Esophagus muscularis mucosa (tissue), 4 donors: ENCODE data around the gene MVB12B. TPM values are rescaled to one million over a fixed set of nuclear protein-coding genes. Genes with fewer than 3 reads are reported as not detected.

Experiments used
- DNase-seq: peaks from one replicate; pipeline ENCODE4 v3.0.0-alpha.2; 2017; ENCODE audit errors: extremely low spot score
- H3K27ac ChIP-seq, 4 donors: fragments of 200-600 bp; sonication (generic); replicated peaks in 1 of 4; 1 replicate in 3 of 4; 2 replicates in 1 of 4; pipeline ENCODE4 v1.5.1; 2016 to 2019; ENCODE audit warnings: mild to moderate bottlenecking in 1 of 4
- H3K27me3 ChIP-seq, 4 donors: fragments of 200-600 bp; sonication (generic); one replicate each; pipeline versions ENCODE4 v1.5.1 to v1.6.0; 2016 to 2019
- H3K36me3 ChIP-seq, 4 donors: fragments of 200-600 bp; sonication (generic); one replicate each; pipeline ENCODE4 v1.5.1; 2016 to 2019
- H3K4me1 ChIP-seq, 4 donors: fragments of 200-600 bp; sonication (generic); one replicate each; pipeline ENCODE4 v1.5.1; 2016 to 2019
- H3K4me3 ChIP-seq, 4 donors: fragments of 200-600 bp; sonication (generic); 1 replicate in 2 of 4; 2 replicates in 2 of 4; pipeline ENCODE4 v1.5.1; 2016 to 2019; ENCODE audit warnings: mild to moderate bottlenecking in 4 of 4, moderate library complexity in 1 of 4
- H3K9me3 ChIP-seq, 4 donors: fragments of 200-600 bp; sonication (generic); 1 replicate in 3 of 4; 2 replicates in 1 of 4; pipeline ENCODE4 v1.5.1; 2016 to 2019
- EP300 ChIP-seq: sonication (generic); formaldehyde crosslinking; IDR thresholded peaks from one replicate; pipeline ENCODE4 v1.6.1; 2017; ENCODE audit warnings: antibody characterized with exemption
- POLR2A ChIP-seq: fragments of 450-650 bp; IDR thresholded peaks from one replicate; pipeline ENCODE4 v1.6.1; 2017; ENCODE audit warnings: antibody characterized with exemption, moderate library complexity, mild to moderate bottlenecking, low read depth
- POLR2AphosphoS5 ChIP-seq, 2 donors: sonication (generic); formaldehyde crosslinking; IDR thresholded peaks; one replicate each; pipeline ENCODE4 v1.6.1; 2017; ENCODE audit warnings: antibody characterized with exemption in 2 of 2
- WGBS: methylation state at CpG from one replicate; pipeline ENCODE4 v1.1.5; 2018; 5-methylcytosine and 5-hydroxymethylcytosine counted together
- intact Hi-C: fragments of 100-400 bp; cut with DNase I; formaldehyde crosslinking; loops from one replicate; pipeline ENCODE4 v1.15.1; 2023
- total RNA-seq, 4 donors: library from RNA; depleted of rRNA; stranded (reverse); fragments of >200 nt; gene quantifications; one replicate each; pipeline versions ENCODE4 v1.1.0 to v1.2.1, GENCODE V29; 2016
- TF ChIP-seq, protein P1 (sequence below), 3 experiments: fragments of 200-600 bp in 2 of 3; fragments of 450-650 bp in 1 of 3; sonication (generic) in 2 of 3; IDR thresholded peaks; one replicate each; pipeline ENCODE4 v1.5.1; 2017 to 2019; ENCODE audit warnings: antibody characterized with exemption in 3 of 3, mild to moderate bottlenecking in 2 of 3, moderate library complexity in 1 of 3

Gene MVB12B
- total RNA-seq, 4 donors from 2014 or later, result 14.1 to 25.0 (median 18.4) TPM

- no peak for DNase-seq
- peak overlapping the region; percentile 47 to 52 (median 50) for H3K4me3 ChIP-seq
- peaks cover 6 to 40% (median 19%) of the 10 kb centered on the region in 4 donors for H3K36me3 ChIP-seq
- TF ChIP-seq POLR2A (no peak), POLR2AphosphoS5 (IDR thresholded peaks at IDR 0.05) (no peak), EP300 (no peak)
- TF ChIP-seq, protein P1, sequence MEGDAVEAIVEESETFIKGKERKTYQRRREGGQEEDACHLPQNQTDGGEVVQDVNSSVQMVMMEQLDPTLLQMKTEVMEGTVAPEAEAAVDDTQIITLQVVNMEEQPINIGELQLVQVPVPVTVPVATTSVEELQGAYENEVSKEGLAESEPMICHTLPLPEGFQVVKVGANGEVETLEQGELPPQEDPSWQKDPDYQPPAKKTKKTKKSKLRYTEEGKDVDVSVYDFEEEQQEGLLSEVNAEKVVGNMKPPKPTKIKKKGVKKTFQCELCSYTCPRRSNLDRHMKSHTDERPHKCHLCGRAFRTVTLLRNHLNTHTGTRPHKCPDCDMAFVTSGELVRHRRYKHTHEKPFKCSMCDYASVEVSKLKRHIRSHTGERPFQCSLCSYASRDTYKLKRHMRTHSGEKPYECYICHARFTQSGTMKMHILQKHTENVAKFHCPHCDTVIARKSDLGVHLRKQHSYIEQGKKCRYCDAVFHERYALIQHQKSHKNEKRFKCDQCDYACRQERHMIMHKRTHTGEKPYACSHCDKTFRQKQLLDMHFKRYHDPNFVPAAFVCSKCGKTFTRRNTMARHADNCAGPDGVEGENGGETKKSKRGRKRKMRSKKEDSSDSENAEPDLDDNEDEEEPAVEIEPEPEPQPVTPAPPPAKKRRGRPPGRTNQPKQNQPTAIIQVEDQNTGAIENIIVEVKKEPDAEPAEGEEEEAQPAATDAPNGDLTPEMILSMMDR (IDR thresholded peaks at IDR 0.05), result no peak
- peaks cover 19 to 34% (median 31%) of the 10 kb centered on the region in 4 donors for H3K4me1 ChIP-seq
- intact Hi-C loops, result loop anchor here (2.0 kb wide), 1 partner anchor 59 kb away; no protein-coding TSS in a partner anchor
- no peaks in the 10 kb centered on the region for H3K9me3 ChIP-seq
- 55% methylated on average over 8 of the region's 20 CpGs for WGBS
- peak overlapping the region; percentile 11 to 60 (median 40) for H3K27ac ChIP-seq
- H3K27me3 ChIP-seq, result no peaks in the 10 kb centered on the region
Observed at GRCh38 chr9:126499911-126500599, 173.4 kb downstream of the MVB12B start.

DNA sequence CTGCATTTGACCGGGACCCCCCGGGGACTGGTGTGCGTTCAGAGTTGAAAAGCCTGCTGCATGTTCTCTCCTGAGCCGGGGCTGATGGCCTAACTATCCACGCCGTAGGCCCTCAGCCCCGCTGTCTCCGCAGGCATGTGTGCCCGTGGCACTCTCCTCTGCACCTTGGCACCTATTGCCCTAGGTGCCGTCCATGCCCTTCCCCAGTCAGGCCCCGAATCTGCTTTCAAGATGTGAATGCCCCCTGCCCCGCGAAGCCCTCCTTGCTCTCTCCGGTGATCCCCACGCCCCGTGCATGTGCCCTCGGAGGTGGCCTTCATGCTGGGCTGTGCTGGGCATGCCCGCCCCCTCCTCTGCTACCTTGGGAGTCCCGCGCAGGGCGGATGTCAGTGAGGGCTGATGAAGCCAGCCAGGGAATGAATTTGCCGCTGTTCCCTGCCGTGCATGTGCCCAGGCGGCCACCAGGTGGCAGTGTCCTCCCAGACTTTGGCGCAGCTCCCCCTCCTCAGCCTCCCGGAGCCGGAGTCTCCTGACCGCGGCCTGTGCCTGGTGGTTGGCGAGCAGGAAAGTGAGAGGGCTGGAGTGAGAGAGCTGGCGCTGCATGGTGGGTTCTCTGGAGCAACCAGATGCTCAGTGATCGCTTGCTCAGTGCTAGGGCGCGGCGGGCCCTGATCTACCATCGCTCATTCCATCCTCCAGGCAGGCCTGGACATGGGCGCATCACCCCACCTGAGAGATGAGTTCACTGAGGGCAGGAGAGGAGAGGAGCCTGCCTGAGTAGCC, 174.2 kb downstream of the MVB12B start:
- WGBS, result 37% methylated on average over 27 of the region's 37 CpGs
- H3K27me3 ChIP-seq, result no peaks in the 10 kb centered on the region
- H3K4me1 ChIP-seq, result peaks cover 19 to 34% (median 31%) of the 10 kb centered on the region in 4 donors
- H3K9me3 ChIP-seq, result no peaks in the 10 kb centered on the region
- H3K36me3 ChIP-seq, result peaks cover 6 to 43% (median 23%) of the 10 kb centered on the region in 4 donors
- DNase-seq, result no peak
- H3K27ac ChIP-seq, result no peak overlapping the region
- intact Hi-C loops, result loop anchor here (2.0 kb wide), 1 partner anchor 58 kb away; no protein-coding TSS in a partner anchor
- H3K4me3 ChIP-seq, result no peak overlapping the region
- TF ChIP-seq EP300 (no peak), POLR2AphosphoS5 (IDR thresholded peaks at IDR 0.05) (peak in 1 of 2 donors; percentile 52)
- TF ChIP-seq, protein P1 (IDR thresholded peaks at IDR 0.05), result peak in 2 of 3 experiments; percentile 91 to 95

- TF ChIP-seq POLR2A (no peak), EP300 (no peak), POLR2AphosphoS5 (IDR thresholded peaks at IDR 0.05) (no peak)
- TF ChIP-seq, protein P1 (IDR thresholded peaks at IDR 0.05), result no peak
- H3K27ac ChIP-seq, result no peak overlapping the region
- 88% methylated on average over 10 of the region's 22 CpGs for WGBS
- no peak overlapping the region for H3K4me3 ChIP-seq
- peaks cover 19 to 34% (median 31%) of the 10 kb centered on the region in 4 donors for H3K4me1 ChIP-seq
- H3K27me3 ChIP-seq, result no peaks in the 10 kb centered on the region
- peaks cover 6 to 42% (median 23%) of the 10 kb centered on the region in 4 donors for H3K36me3 ChIP-seq
- no peak for DNase-seq
- intact Hi-C loops, result loop anchor here (2.0 kb wide), 1 partner anchor 57 kb away; no protein-coding TSS in a partner anchor
- H3K9me3 ChIP-seq, result no peaks in the 10 kb centered on the region
Observed at GRCh38 chr9:126501383-126502331, 175.0 kb downstream of the MVB12B start.
